SIG-M5 (cell line): ENCODE measurements around the gene MRPL41.
"Not testable (repeated sequence)": the region's sequence is repeated elsewhere in the genome, so short reads cannot be mapped to it uniquely, and the experiment has no call there.

Source experiments
- DNase-seq: peaks from one replicate; lab custom pipeline; 2025; lab: John Stamatoyannopoulos, UW

Gene MRPL41

GRCh38 chr9:137522746-137523455, 28.8 kb upstream of the MRPL41 start:
- no peak for DNase-seq

- no peak for DNase-seq
Measured at GRCh38 chr9:137524161-137524980, 27.3 kb upstream of the MRPL41 start.

- DNase-seq: no peak
Measured at GRCh38 chr9:137524981-137525317, 26.7 kb upstream of the MRPL41 start.

GRCh38 chr9:137530331-137530730, 21.3 kb upstream of the MRPL41 start:
- no peak for DNase-seq

- DNase-seq: no peak
Measured at GRCh38 chr9:137531099-137531765, 20.4 kb upstream of the MRPL41 start.

- DNase-seq: not testable (repeated sequence)
Measured at GRCh38 chr9:137532891-137533468, 18.7 kb upstream of the MRPL41 start.

GRCh38 chr9:137534256-137535119, 17.2 kb upstream of the MRPL41 start:
- DNase-seq: no peak

- no peak for DNase-seq
Measured at GRCh38 chr9:137535120-137535428, 16.6 kb upstream of the MRPL41 start.

GRCh38 chr9:137536594-137537131, 15.0 kb upstream of the MRPL41 start:
- not testable (repeated sequence) for DNase-seq

- DNase-seq: no peak
Measured at GRCh38 chr9:137538058-137538457, 13.6 kb upstream of the MRPL41 start.

GRCh38 chr9:137540536-137540935, 11.1 kb upstream of the MRPL41 start:
- no peak for DNase-seq

GRCh38 chr9:137542486-137542885, 9.2 kb upstream of the MRPL41 start:
- DNase-seq: no peak

GRCh38 chr9:137543237-137543963, 8.3 kb upstream of the MRPL41 start:
- DNase-seq: no peak

GRCh38 chr9:137544176-137544760, 7.4 kb upstream of the MRPL41 start:
- no peak for DNase-seq

- DNase-seq: no peak
Measured at GRCh38 chr9:137545123-137545522, 6.6 kb upstream of the MRPL41 start.

- no peak for DNase-seq
Measured at GRCh38 chr9:137547687-137548543, 3.8 kb upstream of the MRPL41 start.

GRCh38 chr9:137550231-137550621, 1.5 kb upstream of the MRPL41 start, which contains the start of gene PNPLA7:
Gene PNPLA7 (minus strand): TSS chr9:137550402. CDS start chr9:137550197, 205 bp downstream.
- DNase-seq: no peak

- DNase-seq: not testable (repeated sequence)
Measured at GRCh38 chr9:137550958-137551263, 768 bp upstream of the MRPL41 start.

- no peak for DNase-seq
Measured at GRCh38 chr9:137552022-137552768, 516 bp downstream of the MRPL41 start.
